Smooth muscle cell (in vitro differentiated cells): ENCODE measurements around the gene BACH2. TPM values are rescaled to one million over a fixed set of nuclear protein-coding genes. Genes with fewer than 3 reads are reported as not detected.

Experiments
- DNase-seq: peaks from one replicate; lab custom pipeline; 2025; ENCODE audit not compliant: unreplicated experiment; lab: John Stamatoyannopoulos, UW
- H2AFZ ChIP-seq: fragments of 200-600 bp; sonication (generic); 2 replicates; pipeline ENCODE4 v1.6.0; 2016; ENCODE audit warnings: antibody characterized with exemption, low read depth, mild to moderate bottlenecking
- H3F3A ChIP-seq: fragments of 200-600 bp; sonication (generic); 2 replicates; pipeline ENCODE4 v1.6.0; 2017; ENCODE audit warnings: antibody characterized with exemption, low read depth
- H3K27ac ChIP-seq: fragments of 200-600 bp; sonication (generic); 2 replicates; pipeline ENCODE4 v1.5.1; 2016; ENCODE audit warnings: low read depth, mild to moderate bottlenecking
- H3K27me3 ChIP-seq: fragments of 200-600 bp; sonication (generic); 2 replicates; pipeline ENCODE4 v1.6.1; 2016; ENCODE audit warnings: low read depth, mild to moderate bottlenecking
- H3K36me3 ChIP-seq: fragments of 200-600 bp; sonication (generic); 2 replicates; pipeline ENCODE4 v1.5.1; 2016; ENCODE audit warnings: low read depth
- H3K4me1 ChIP-seq: fragments of 200-600 bp; sonication (generic); 2 replicates; pipeline ENCODE4 v1.5.1; 2016; ENCODE audit warnings: low read depth
- H3K4me2 ChIP-seq: fragments of 200-600 bp; sonication (generic); 2 replicates; pipeline ENCODE4 v1.6.0; 2016; ENCODE audit warnings: mild to moderate bottlenecking
- H3K4me3 ChIP-seq: fragments of 200-600 bp; sonication (generic); 2 replicates; pipeline ENCODE4 v1.5.1; 2016; ENCODE audit warnings: mild to moderate bottlenecking
- H3K79me2 ChIP-seq: fragments of 200-600 bp; sonication (generic); 2 replicates; pipeline ENCODE4 v1.6.0; 2016; ENCODE audit warnings: low read depth, mild to moderate bottlenecking
- H3K9ac ChIP-seq: fragments of 200-600 bp; sonication (generic); 2 replicates; pipeline ENCODE4 v1.6.0; 2016; ENCODE audit warnings: low read depth
- H3K9me3 ChIP-seq: fragments of 200-600 bp; sonication (generic); replicated peaks from 2 replicates; pipeline ENCODE4 v1.5.1; 2016; ENCODE audit warnings: low read depth
- H4K20me1 ChIP-seq: fragments of 200-600 bp; sonication (generic); 2 replicates; pipeline ENCODE4 v1.6.0; 2016; ENCODE audit warnings: low read depth
- WGBS: methylation state at CpG from one replicate; pipeline ENCODE4 v1.1.7; 2016; ENCODE audit warnings: low lambda C conversion rate; 5-methylcytosine and 5-hydroxymethylcytosine counted together
- polyA plus RNA-seq: library from polyadenylated mRNA; unstranded; fragments of >200 nt; fragmentation: Nextera tagmentation; extraction: Ambion mirVana; gene quantifications from 2 replicates; pipeline ENCODE4 v1.2.1, GENCODE V29; 2016
- total RNA-seq: library from RNA; depleted of rRNA; stranded (reverse); fragments of >200 nt; gene quantifications from 2 replicates; pipeline ENCODE4 v1.2.3, GENCODE V29; 2014
- TF ChIP-seq, protein P1 (sequence below): fragments of 200-600 bp; sonication (generic); IDR thresholded peaks from 2 replicates; pipeline ENCODE4 v1.5.1; 2017; ENCODE audit warnings: borderline replicate concordance, mild to moderate bottlenecking, antibody characterized with exemption; ENCODE audit not compliant: insufficient read depth, poor library complexity, severe bottlenecking

BACH2 gene
- total and polyA plus RNA-seq, 2 experiments from 2014 or later, result 3.0 to 4.5 TPM

DNA sequence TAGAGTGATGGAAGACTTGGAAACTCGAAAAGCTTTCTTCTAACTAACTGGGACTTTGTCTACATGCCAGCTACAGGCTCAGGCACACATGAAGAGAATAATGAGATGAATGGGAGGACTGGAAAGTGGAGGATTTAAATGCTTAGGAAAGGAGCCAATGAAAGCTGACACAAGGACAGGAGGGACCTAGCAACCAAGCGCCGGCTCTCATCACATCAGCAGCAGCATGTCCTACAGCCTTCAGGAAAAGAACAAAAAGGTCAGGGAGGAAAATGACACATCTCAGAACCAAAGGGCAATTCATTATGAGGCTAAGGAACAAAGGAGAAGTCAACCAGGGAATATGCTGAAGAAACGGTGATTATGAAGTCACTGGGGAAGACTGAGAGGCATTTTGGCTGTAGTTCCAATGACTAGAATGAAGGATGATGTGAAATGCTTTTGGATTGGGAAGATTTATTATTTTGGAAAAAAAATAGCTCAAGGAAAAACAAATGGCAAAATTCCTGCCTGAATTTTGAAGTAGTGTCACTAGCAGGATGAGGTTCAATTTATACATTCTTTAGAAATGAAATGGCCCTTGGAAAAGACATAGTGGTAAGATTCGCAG, 5.7 kb downstream of the BACH2 start:
- H2AFZ ChIP-seq, result no peak overlapping the region
- H3K79me2 ChIP-seq, result peaks cover 19% of the 10 kb centered on the region
- no peak overlapping the region for H3K9ac ChIP-seq
- H3K27me3 ChIP-seq, result peaks cover 16% of the 10 kb centered on the region
- DNase-seq, result no peak
- no peak overlapping the region for H3K27ac ChIP-seq
- 92% methylated on average over 5 of the region's 5 CpGs for WGBS
- H3K9me3 ChIP-seq, result no peaks in the 10 kb centered on the region
- TF ChIP-seq, protein P1, sequence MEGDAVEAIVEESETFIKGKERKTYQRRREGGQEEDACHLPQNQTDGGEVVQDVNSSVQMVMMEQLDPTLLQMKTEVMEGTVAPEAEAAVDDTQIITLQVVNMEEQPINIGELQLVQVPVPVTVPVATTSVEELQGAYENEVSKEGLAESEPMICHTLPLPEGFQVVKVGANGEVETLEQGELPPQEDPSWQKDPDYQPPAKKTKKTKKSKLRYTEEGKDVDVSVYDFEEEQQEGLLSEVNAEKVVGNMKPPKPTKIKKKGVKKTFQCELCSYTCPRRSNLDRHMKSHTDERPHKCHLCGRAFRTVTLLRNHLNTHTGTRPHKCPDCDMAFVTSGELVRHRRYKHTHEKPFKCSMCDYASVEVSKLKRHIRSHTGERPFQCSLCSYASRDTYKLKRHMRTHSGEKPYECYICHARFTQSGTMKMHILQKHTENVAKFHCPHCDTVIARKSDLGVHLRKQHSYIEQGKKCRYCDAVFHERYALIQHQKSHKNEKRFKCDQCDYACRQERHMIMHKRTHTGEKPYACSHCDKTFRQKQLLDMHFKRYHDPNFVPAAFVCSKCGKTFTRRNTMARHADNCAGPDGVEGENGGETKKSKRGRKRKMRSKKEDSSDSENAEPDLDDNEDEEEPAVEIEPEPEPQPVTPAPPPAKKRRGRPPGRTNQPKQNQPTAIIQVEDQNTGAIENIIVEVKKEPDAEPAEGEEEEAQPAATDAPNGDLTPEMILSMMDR, result no peak
- H4K20me1 ChIP-seq, result peaks cover 6% of the 10 kb centered on the region
- H3K4me2 ChIP-seq, result no peak overlapping the region
- no peaks in the 10 kb centered on the region for H3K36me3 ChIP-seq
- H3K4me1 ChIP-seq, result peaks cover 19% of the 10 kb centered on the region
- no peak overlapping the region for H3K4me3 ChIP-seq
- H3F3A ChIP-seq, result no peaks in the 10 kb centered on the region

DNA sequence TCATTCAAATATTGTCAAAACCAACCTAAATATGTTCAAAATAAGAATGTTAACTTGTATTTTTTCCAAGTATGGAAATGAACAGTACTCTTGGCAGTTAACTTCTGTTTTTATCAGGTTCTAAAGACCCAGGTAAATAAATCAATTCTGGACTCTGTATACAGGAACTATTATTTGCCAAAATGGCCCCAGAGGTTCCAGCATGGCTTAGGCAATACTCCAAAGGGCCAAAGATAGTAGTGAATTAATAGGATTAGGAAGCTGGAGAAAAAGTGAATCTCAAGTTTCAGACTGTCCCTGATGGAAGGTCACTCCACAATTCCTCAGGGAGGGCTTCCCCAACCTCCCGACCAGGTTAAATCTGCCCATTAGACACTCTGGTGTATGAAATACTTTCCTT, 6.7 kb downstream of the BACH2 start:
- Histone ChIP-seq H3K4me3 (no peak overlapping the region), H3K9me3 (no peaks in the 10 kb centered on the region), H4K20me1 (peaks cover 6% of the 10 kb centered on the region), H3K27ac (no peak overlapping the region), H3K36me3 (no peaks in the 10 kb centered on the region), H3F3A (no peaks in the 10 kb centered on the region), H3K79me2 (peaks cover 19% of the 10 kb centered on the region), H3K4me1 (peaks cover 27% of the 10 kb centered on the region), H3K4me2 (no peak overlapping the region), H3K27me3 (peaks cover 16% of the 10 kb centered on the region), H2AFZ (no peak overlapping the region), H3K9ac (no peak overlapping the region)
- WGBS, result 100% methylated on average over 1 of the region's 1 CpG
- no peak for DNase-seq
- TF ChIP-seq, protein P1, result no peak

DNA sequence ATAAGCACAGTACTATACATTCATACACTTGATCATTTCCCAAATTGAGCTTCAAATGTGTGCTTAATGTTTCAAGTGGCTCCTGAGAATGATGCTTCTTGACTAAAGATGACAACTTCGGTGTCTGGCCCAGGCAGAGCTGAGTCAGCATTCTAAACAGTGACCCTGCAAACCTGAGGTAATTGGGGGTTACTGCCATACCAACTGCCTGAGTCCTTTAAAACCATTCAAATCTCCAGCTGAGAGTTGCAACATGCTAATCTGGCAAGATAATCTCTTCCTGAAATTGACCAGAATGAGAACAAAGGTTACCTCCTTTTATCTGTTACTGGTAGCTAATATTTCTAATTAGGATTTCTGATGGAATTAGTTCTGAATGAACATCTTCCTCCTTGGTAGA, 8.2 kb downstream of the BACH2 start:
- no peaks in the 10 kb centered on the region for H3F3A ChIP-seq
- DNase-seq, result no peak
- H3K4me3 ChIP-seq, result no peak overlapping the region
- no peak overlapping the region for H2AFZ ChIP-seq
- H4K20me1 ChIP-seq, result no peaks in the 10 kb centered on the region
- TF ChIP-seq, protein P1, result no peak
- peaks cover 2% of the 10 kb centered on the region for H3K27me3 ChIP-seq
- H3K4me2 ChIP-seq, result no peak overlapping the region
- H3K9me3 ChIP-seq, result no peaks in the 10 kb centered on the region
- no peak overlapping the region for H3K9ac ChIP-seq
- peaks cover 29% of the 10 kb centered on the region for H3K4me1 ChIP-seq
- H3K36me3 ChIP-seq, result no peaks in the 10 kb centered on the region
- 25% methylated on average over 1 of the region's 1 CpG for WGBS
- no peak overlapping the region for H3K27ac ChIP-seq
- peaks cover 12% of the 10 kb centered on the region for H3K79me2 ChIP-seq

DNA sequence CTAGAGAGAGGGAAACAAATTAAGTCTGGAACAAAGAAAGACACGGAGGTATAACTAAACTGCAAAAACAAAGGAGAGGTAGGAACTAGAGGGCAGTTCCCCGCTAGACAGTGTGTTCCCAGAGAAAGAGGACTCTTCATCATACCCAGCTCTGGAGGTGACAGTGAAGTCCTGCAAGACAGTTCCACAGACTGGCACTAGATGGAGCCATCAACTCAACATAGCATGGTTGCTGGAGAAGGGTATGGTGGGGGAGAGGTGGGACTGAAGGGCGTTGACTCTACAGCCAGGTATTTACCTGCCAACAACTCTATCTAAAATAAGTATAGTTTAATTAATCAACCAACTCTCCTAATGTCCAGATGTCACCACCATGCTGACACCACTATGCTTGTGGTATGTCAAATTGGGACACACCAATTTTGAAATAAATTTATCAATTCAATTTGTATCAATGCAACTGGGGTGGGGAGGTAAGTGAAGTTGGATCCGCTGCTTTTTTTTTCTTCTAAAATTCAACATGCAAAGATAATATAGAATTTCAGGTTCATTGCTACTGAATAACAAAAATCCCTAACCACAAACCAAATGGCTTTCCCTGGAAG, 9.7 kb downstream of the BACH2 start:
- Histone ChIP-seq H2AFZ (no peak overlapping the region), H3K4me1 (peaks cover 29% of the 10 kb centered on the region), H3K36me3 (no peaks in the 10 kb centered on the region), H3K27me3 (no peaks in the 10 kb centered on the region), H3K27ac (no peak overlapping the region), H3K4me3 (no peak overlapping the region), H3K4me2 (no peak overlapping the region), H3K9me3 (no peaks in the 10 kb centered on the region), H4K20me1 (no peaks in the 10 kb centered on the region), H3K9ac (no peak overlapping the region), H3K79me2 (peaks cover 6% of the 10 kb centered on the region), H3F3A (no peaks in the 10 kb centered on the region)
- WGBS, result 59% methylated on average over 4 of the region's 4 CpGs
- no peak for DNase-seq
- TF ChIP-seq, protein P1, result peak; percentile 58
